Measurements from ENCODE around the gene SOAT1.

SOAT1 gene

GRCh38 chr1:179329862-179330261 is 36.3 kb downstream of the SOAT1 start:
- H3K4me3 ChIP-seq (ENCODE audit: low read length), result no peak overlapping the region
- TF ChIP-seq CTCF (conservative IDR thresholded peaks at IDR 0.05; ENCODE audit: low read depth, low read length), result no peak

GRCh38 chr1:179334440-179334839 is 40.8 kb downstream of the SOAT1 start:
- DNase-seq (ENCODE audit: low read depth), result no peak
- no peak overlapping the region for H3K4me3 ChIP-seq (ENCODE audit: low read length)
- no peak for TF ChIP-seq CTCF (conservative IDR thresholded peaks at IDR 0.05; ENCODE audit: low read depth, low read length)

More at GRCh38 chr1:179329862-179330261, 36.3 kb downstream of the SOAT1 start:
- no peak for DNase-seq (ENCODE audit: low read depth)

GRCh38 chr1:179337288-179337687 is 43.7 kb downstream of the SOAT1 start:
- DNase-seq (ENCODE audit: low read depth), result no peak
- no peak for TF ChIP-seq CTCF (conservative IDR thresholded peaks at IDR 0.05; ENCODE audit: low read depth, low read length)
- no peak overlapping the region for H3K4me3 ChIP-seq (ENCODE audit: low read length)

- TF ChIP-seq CTCF (conservative IDR thresholded peaks at IDR 0.05; ENCODE audit: low read depth, low read length), result no peak
- no peak for DNase-seq (ENCODE audit: low read depth)
- no peak overlapping the region for H3K4me3 ChIP-seq (ENCODE audit: low read length)
Measured at GRCh38 chr1:179337942-179338560, 44.5 kb downstream of the SOAT1 start.

GRCh38 chr1:179340918-179341317 is 47.3 kb downstream of the SOAT1 start:
- no peak overlapping the region for H3K4me3 ChIP-seq (ENCODE audit: low read length)
- no peak for TF ChIP-seq CTCF (conservative IDR thresholded peaks at IDR 0.05; ENCODE audit: low read depth, low read length)
- DNase-seq (ENCODE audit: low read depth), result no peak

- DNase-seq (ENCODE audit: low read depth), result no peak
- no peak overlapping the region for H3K4me3 ChIP-seq (ENCODE audit: low read length)
- no peak for TF ChIP-seq CTCF (conservative IDR thresholded peaks at IDR 0.05; ENCODE audit: low read depth, low read length)
Measured at GRCh38 chr1:179341943-179342547, 48.4 kb downstream of the SOAT1 start.

- TF ChIP-seq CTCF (conservative IDR thresholded peaks at IDR 0.05; ENCODE audit: low read depth, low read length), result no peak
- DNase-seq (ENCODE audit: low read depth), result no peak
- no peak overlapping the region for H3K4me3 ChIP-seq (ENCODE audit: low read length)
Measured at GRCh38 chr1:179342740-179343404, 49.3 kb downstream of the SOAT1 start.

Measured in retinal pigment epithelial cell (primary cell).